ENCODE measurements around the gene VCAM1.

VCAM1 gene, protein sequence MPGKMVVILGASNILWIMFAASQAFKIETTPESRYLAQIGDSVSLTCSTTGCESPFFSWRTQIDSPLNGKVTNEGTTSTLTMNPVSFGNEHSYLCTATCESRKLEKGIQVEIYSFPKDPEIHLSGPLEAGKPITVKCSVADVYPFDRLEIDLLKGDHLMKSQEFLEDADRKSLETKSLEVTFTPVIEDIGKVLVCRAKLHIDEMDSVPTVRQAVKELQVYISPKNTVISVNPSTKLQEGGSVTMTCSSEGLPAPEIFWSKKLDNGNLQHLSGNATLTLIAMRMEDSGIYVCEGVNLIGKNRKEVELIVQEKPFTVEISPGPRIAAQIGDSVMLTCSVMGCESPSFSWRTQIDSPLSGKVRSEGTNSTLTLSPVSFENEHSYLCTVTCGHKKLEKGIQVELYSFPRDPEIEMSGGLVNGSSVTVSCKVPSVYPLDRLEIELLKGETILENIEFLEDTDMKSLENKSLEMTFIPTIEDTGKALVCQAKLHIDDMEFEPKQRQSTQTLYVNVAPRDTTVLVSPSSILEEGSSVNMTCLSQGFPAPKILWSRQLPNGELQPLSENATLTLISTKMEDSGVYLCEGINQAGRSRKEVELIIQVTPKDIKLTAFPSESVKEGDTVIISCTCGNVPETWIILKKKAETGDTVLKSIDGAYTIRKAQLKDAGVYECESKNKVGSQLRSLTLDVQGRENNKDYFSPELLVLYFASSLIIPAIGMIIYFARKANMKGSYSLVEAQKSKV

GRCh38 chr1:100719490-100719889, at the start of gene VCAM1:
VCAM1 (plus strand) TSS chr1:100719742; CDS start chr1:100719861, 119 bp downstream.
- peak; percentile 85 for DNase-seq (ENCODE audit: low read depth)
- H3K4me3 ChIP-seq (ENCODE audit: low read depth, low read length) = peak within 1 kb of the TSS; percentile 63
- no peak for TF ChIP-seq CTCF (conservative IDR thresholded peaks at IDR 0.05; ENCODE audit: low read depth, low read length)

- DNase-seq (ENCODE audit: low read depth) = no peak
- H3K4me3 ChIP-seq (ENCODE audit: low read depth, low read length) = no peak overlapping the region
- TF ChIP-seq CTCF (conservative IDR thresholded peaks at IDR 0.05; ENCODE audit: low read depth, low read length) = no peak
Measured at GRCh38 chr1:100670083-100670482, 49.5 kb upstream of the VCAM1 start.

GRCh38 chr1:100671601-100672000, 47.9 kb upstream of the VCAM1 start:
- peak; percentile 20 for TF ChIP-seq CTCF (conservative IDR thresholded peaks at IDR 0.05; ENCODE audit: low read depth, low read length)
- H3K4me3 ChIP-seq (ENCODE audit: low read depth, low read length) = no peak overlapping the region
- peak; percentile 34 for DNase-seq (ENCODE audit: low read depth)

DNA sequence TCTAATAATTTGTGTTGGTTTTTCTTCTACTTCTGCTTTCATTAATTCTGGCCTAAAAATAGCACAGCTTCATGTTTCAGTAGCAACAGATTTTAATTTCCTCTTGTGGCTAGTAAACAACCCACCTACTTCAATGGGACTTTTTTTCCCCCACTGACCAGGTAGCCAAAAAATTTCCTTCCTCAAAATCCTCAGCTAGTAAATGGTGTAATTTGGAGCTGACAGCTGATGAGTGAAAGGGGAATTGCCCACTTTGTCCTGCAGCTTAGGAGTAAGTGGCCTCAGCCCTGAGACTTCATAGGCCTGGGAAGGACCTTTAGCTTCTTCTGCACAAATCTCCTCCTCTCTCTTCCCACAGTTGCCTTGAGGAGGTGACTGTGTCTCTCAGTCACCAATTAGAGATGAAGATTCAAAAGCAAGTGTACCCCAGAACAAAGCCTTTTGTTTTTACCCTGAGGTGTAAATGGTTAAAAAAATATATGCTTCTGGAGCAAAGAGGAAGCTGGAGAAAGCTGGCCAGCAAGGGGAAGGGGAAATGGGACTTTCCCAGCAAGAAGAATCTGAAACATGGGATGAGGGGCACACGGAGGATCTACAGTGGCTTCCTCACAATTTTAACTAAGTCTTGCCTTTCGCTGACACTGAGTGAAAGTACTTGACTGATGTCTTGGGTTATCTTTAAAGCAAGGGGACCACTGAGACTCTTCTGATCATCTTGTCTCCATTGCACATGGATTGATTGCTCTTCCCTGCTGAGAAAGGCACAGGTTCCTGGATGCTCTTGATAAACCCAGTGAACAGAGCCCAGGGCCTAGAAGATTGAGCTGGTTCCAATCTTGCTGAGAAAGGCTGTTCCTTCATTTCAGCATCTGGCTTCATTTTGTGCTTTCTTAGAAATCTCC, 35.8 kb upstream of the VCAM1 start:
- no peak for DNase-seq (ENCODE audit: low read depth)
- H3K4me3 ChIP-seq (ENCODE audit: low read depth, low read length) = no peak overlapping the region
- TF ChIP-seq CTCF (conservative IDR thresholded peaks at IDR 0.05; ENCODE audit: low read depth, low read length) = no peak

DNA sequence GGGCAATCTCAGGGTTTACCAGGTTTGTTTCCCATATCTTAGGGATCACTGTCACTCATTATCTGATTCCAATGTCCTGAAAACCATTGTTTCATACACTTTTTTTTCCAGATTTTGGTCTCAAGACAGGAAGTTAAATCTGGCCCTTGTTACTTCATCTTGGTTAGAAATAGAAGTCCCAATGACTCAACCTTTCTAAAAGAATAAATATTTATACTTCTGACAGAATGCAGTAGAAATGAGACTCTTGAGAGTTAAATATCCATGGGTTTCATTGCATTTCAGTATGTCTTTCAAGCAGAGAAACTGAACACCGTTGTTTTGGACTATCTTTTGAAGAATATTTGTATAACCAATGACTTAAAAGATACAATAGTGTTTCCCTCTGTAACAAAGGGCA, 19.8 kb upstream of the VCAM1 start:
- TF ChIP-seq CTCF (conservative IDR thresholded peaks at IDR 0.05; ENCODE audit: low read depth, low read length) = no peak
- no peak overlapping the region for H3K4me3 ChIP-seq (ENCODE audit: low read depth, low read length)
- DNase-seq (ENCODE audit: low read depth) = peak; percentile 50

DNA sequence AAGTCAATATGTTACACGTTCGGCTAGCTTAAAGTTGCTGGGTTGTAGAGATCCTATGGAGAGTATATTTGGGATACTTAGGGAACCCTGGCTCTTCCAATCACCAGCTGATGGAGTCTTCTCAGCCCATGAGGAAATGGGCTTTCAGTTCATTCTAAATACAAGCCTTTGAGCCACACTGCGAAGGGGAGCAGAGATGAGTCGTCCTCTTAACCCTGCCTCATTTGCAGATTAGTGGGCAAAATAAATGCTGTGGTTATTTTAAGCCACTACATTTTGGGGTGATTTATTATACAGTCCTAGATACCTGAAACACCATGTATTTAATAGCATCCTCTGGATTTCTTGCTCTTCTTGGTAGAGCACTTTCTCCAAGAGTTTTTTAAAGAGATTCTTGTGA, 19.0 kb upstream of the VCAM1 start:
- TF ChIP-seq CTCF (conservative IDR thresholded peaks at IDR 0.05; ENCODE audit: low read depth, low read length) = no peak

More for the DNA sequence above, 19.0 kb upstream of the VCAM1 start:
- no peak overlapping the region for H3K4me3 ChIP-seq (ENCODE audit: low read depth, low read length)
- no peak for DNase-seq (ENCODE audit: low read depth)
